Stimulated activated CD8-positive, alpha-beta memory T cell treated with anti-CD3 and anti-CD28 coated beads, Interleukin-2, amount 100 ng/mL, for 1 hour (primary cell): ENCODE data around the gene MMP24.

ENCODE experiments used
- DNase-seq, 2 donors: peaks; one replicate each; pipeline ENCODE4 v3.0.0-alpha.2; 2020; ENCODE audit warnings: low read depth in 2 of 2

The MMP24 gene

DNA sequence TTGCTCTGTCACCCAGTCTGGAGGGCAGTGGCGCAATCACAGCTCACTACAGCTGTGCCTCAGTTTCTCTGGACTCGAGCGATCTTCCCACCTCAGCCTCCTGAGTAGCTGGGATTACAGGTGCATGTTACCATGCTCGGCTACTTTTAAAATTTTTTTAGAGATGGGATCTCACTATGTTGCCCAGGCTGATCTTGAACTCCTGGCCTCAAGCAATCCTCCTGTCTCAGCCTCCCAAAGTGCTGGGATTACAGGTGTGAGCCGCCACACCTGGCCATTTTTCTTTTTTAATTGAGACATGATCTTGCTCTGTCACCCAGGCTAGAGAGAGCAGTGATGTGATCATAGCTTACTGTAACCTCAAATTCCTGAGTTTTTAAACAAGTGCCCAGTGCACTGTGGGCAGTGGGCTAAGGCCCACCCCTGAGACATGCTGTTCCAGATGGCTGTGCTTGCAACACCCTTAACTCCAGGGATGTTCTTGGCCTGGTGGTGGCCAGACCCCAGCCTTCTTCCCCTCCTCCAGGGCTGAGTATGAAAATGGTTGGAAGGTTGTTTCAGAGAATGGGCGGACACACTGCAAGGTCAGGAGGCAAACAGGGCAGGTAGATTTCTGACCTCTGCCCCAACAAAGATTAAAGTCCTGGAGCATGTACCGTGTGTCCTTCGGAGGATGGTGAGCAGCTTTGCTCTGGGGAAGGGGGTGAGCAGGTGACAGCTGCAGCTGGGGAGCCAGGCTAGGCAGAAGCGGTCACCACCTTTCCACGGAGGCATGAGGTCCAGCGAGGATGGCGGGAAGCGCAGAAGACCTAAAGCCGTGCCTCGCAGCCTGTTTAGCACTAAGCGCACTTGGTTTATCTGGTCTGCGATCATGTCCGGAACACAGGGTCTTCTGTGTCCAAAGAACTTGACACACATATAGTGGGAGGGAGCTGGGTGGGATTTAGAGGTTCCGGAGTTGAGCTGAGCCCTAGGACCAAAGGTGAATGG, 67.1 kb downstream of the MMP24 start:
- DNase-seq, result no peak

DNA sequence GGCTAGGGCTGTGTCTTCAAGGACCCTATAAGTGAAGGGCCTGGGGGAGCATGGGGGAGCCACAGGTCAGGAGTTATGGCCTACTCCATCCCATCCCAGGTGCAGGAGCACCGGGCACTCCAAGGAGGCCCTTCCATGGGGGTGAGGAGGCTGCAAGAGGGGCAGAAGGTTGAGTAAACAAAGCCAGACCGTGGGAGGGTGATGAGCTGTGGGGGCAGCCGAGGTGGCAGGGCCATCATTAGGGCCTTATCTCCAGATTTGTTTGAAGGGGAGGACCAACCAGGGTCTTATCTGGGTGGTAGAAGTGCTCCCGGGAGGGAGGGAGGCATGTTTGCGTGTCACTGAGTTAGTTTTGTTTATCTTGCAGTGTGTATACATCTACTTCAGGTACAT, 67.8 kb downstream of the MMP24 start:
- DNase-seq, result no peak

DNA sequence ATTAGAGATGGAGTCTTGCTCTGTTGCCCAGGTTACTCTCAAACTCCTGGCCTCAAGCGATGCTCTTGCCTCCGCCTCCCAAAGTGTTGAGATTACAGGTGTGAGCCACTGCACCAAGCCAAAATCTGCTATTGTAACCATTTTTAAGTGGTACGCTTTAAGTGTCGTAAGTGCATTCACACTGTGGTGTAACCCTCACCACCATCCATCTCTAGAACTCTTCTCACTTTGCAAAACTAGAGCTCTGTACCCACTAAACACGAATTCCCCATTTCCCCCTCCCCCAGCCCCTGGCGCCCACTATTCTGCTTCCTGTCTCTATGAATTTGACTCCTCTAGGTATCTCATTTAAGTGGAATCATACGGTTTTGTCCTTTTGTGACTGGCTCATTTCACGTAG, 68.6 kb downstream of the MMP24 start:
- no peak for DNase-seq

DNA sequence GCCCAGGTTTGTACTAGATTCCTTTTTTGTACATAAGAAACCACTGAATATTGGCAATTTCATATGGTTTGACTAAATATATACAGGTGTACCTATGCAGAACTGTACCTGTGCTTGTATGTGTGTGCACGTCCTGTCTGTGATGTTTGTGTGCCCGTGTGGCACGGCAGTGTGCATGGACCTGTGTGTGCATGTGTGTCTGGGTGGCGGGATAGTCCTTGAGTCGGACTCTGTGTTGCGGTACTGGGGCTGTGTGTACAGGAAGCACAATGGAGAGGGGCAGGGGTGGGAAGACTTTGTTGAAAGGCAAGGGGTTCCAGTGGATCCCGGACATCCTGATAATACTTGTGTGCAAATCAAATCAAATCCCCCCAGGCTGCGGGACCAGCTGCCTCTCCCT, 69.2 kb downstream of the MMP24 start:
- DNase-seq, result no peak

DNA sequence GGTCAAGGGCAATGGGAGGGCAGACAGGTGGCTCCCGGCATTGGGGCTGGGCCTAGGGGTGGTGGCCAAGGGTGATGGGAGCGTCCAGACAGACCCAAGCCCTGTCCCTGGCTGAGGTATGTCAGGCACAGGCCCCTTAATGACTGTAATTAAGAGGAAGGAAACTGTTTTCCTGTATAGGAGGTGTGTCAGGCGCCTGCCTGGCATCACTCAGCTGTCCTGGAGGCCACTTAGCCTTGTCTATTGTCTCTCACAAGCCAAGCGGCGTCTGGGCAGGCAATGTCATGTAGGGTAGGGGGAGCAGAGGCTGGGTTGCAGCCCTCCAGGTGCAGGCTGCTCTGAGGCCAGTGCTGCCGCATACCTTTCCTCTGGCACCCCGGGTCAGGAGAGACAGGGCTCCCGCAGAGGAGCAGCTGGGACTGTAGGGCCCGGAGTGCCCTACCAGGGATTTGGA, 69.6 kb downstream of the MMP24 start:
- DNase-seq, result no peak

DNA sequence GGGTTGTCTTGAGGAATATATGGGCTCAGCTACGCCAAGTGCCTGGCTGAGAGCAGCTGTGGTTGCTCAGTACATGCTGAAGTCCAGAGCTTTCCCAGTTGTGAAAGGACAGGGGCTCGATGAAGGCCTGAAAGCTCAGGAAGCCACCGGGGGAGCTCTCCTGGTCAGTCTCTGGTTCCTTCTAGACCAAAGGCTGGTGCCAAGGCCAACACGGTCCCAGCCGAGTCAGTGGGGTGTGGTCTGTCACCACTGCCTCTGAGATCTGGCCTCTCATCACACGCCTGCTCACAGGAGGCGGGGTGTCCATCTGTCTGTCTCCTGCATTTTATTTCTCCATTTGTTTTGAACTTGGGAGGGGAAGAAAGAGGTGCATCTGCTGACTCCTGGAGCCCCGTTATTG, 70.7 kb downstream of the MMP24 start:
- DNase-seq, result no peak

DNA sequence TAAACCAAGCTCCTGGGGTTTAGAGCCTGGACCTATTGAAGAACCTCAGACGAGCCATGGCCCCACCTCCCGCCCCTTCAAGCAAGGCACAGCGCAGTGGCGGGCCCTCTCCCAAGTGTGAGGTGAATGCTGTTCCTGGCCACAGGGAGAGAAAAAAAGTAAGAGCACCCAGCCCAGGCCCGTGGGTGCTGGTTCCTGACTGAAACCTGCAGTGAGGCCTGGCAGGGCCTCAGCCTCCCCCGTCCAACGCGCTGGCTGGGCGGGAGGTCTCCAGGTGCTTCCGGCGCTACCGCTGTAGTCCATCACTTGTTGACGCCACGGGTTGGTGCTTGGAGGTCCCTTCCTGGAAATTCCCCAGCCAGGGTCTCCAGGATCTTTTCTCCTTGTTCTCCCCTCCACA, 71.2 kb downstream of the MMP24 start:
- no peak for DNase-seq

DNA sequence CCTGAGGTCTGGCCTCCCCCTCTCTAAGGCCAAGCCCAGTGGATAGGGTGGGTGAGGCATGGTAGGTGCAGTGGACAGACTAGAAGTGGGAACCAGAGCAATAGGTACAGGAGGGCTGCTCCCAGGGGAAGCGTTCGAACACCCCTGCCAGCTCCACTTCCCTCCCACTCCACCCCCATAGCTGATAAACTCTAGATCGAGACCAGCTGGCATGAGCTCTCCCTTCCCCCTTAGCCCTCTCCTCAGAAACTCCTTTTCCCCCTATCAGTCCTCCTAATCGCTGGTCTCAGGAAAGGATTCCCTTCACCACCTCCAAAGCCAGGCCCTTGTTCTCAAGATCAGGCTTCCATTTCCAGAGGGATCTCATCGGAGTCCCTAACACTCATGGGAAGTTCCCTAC, 71.8 kb downstream of the MMP24 start:
- no peak for DNase-seq

DNA sequence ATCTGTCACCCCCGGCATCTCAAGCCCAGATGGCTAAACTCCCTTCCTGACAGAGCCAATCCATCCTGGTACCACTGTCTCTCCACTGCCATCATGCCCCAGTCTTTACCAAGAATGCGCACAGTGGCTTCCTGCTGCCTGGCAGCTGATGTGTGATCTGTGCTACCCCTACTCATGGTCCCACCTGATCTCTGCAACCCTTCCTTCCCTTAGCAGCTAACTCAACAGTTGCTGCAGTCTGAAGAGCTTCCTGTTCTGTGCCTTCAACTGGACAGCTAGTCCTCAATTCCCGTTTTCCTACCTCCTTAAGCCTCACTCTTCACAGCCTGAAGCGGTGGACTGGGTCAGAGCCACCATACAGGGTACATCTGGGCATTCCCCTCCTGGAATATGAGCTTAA, 73.3 kb downstream of the MMP24 start:
- no peak for DNase-seq

DNA sequence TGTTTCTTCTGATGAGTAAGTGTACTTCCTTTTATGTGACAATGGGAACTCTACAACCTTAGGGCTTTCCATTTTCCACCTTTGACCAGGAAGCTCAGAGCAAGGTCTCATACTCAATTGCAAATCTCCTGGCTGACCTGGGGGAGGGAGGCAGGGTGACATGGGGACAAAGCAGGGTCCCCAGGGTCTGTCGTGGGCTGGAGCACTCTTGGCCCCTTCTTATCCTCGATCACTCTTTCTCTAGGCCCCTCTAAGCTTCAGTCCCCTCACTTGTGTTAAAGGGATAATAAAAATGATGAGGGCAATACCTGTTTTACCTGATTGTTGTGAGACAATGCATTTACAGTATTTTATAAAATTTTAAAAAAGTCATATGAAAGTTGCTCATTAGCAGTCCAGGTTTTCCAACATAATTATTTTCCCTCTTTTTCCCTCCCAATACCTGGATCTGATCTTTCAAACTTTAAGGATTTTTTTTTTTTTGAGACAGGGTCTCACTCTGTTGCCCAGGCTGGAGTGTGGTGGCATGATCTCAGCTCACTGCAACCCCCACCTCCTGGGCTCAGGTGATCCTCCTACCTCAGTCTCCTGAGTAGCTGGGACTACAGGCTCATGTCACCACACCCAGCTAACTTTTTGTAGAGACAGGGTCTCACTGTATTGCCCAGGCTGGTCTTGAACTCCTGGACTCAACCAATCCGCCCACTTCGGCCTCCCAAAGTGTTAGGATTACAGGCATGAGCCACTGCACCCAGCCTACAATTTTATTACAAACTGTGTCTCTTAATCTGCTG, 74.2 kb downstream of the MMP24 start:
- no peak for DNase-seq

DNA sequence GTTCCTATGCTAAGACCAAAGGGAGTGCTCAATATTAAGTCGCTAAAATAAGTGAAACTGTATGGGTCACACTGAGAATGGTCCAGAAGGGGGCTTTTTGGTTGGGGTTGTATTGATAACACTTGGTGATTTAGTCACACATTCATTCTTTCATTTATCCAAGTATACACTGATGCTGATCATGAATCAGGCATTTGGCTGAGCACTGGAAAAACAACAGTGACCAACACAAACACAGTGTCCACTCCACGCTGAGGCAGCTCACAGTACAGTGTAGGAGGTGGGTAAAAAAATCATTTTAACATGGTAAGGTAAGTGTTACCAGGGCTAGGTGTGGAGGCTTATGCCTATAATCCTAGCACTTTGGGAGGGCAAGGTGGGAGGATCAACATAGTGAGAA, 74.9 kb downstream of the MMP24 start:
- no peak for DNase-seq

DNA sequence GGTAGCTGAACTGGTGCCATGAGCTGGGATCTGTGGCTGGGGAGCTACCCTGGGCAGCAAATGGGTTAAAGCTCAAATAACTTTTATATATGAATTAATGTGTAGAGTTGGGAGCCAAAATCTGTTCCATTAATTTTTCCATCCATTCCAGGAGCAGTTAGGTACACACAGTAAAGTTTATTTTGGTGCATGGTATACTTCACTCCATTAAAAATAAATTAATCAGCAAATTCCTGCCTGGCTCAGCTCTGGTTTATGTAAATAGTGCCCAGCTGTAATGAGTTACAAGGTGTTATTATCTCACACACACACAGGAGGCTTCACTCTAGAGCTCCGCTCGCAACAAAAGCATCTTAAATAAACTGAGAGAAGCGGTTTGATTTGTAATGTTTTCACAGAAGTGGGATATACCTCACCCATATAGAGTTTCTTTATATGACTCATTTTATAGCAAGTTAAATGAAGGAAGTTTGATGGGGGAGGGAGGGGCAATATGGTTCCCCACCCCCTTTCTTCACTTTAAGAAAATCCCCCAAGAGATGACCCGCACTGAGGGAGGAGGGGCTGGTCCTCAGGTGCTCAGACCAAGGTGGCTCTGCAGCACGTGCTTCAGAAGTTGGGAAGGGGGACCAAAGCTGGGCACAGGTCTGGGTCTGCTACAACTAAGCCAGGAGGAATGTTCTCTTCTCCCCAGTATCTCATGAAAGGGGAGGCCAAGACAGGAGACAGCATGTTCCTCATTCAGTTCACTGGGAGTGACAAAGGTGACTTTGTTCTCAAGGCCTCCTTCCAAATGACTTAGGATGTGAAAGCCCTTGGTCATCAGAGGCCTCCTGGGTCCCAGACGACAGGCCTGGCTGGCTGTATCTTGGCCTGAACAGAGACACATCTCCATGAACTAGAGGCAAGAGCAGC, 76.2 kb downstream of the MMP24 start:
- DNase-seq, result no peak

DNA sequence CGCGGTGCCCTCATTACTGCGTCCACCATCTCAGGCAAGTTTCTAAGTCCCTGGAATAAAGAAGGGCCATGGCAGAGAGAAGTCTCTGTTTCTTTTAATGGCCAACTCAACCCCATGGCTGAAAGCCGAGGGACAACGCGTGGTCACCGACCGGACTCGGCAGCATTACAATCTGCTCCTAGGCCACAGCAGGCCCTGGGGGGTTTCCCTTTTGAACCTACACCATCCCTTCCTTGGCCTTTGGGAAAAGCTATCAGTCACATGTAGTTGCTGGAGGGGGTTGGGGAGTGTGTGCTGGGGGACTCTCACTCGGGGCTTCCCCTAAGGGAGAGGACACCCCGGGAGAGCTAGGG, 76.9 kb downstream of the MMP24 start:
- DNase-seq, result no peak

DNA sequence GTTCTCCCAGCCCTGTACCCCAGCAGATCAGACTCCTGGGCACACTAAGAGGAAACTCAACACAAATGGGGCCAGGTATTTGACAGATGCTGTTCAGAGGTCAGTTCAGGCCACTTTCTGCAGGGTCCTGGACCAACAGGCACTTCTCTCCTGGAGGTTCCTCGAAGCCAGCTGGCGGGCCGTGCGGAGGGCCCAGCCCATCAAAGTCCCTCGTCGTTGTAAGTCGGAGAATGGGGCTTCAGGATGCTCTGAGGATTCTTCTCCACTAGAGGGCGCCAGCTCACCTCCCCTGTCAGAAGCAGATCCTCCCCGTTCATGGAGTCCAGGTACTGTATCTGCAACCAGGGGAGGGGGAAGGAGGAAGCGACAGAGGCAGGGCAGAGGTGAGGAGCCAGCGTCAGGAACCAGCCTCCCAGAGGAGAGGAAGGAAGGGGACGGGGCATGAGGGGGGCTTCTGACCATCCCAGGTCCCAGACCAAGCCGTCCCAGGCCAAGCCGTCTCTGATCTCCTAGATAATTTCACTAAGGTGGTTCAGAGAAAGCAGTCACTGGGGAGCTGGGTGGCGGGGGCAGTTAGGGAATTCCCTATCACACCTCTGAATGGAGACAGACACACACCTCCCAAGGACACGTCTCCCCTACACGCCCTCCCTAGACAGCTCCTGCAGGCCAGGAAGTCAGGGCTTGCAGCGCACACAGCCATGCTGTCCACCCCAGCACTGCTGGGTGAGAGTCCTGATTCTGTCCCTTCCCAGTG, 77.4 kb downstream of the MMP24 start:
- DNase-seq, result peak; percentile 68 to 73

DNA sequence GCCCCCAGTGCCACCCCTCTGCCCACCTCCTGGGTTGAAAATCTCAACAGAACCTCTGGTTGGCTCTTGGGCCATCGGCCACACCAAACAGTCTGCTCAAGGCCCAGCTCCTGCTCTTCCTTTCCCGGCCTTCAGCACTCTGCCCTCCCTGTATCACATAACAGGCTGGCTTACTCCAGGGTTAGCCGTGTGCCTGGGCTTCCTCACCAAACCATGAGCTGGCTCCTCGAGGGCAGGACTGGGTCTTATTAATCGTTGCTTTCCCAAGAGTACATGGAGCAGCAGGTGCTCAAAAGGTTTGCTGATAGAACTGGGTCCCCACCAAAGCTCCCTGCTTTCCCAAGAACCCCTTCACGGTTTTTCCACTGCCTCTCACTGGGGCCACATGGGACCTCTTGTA, 78.5 kb downstream of the MMP24 start:
- DNase-seq, result no peak

DNA sequence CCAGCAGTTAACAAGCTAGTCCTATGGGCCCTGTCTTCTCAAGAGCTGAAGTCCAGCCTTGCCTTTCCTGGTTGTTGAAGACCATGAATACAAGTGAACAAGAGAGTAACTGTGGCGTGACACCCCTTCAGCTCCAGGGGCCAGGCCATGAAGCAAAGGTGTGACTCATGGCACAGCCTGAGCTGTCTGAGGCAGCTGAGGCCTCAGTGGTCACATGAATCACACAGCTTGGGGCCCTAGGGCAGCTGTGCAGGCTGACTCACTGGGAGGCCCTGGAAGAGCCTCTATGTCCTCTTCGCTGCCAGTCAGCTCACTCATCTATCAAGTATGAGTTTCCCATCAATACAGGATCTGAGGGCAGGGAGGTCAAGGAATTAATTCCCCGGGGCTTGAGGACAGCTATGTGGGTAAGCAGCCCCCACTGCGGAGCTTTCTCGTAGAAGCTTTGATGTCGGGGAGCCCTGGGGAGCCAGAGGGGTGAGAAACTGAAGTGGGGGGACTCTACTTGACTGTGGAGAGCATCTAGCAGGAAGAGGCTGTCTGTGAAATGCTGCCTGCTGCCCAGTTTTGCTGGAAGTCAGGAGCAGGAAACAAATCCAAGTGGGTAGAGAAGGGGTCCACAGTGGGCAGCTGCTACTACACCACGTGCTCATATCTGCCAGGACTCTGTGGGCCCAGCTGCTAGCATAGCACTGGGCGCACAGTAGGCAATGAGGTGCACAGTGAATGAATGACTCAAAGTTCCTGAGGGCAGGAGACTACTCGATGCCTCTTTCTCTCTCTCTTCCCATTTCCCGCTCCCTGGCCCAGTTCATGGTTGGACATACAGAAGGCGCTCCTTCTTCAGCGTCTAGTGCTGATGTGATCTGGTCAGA, 79.4 kb downstream of the MMP24 start:
- peak in 1 of 2 donors; percentile 23 for DNase-seq

DNA sequence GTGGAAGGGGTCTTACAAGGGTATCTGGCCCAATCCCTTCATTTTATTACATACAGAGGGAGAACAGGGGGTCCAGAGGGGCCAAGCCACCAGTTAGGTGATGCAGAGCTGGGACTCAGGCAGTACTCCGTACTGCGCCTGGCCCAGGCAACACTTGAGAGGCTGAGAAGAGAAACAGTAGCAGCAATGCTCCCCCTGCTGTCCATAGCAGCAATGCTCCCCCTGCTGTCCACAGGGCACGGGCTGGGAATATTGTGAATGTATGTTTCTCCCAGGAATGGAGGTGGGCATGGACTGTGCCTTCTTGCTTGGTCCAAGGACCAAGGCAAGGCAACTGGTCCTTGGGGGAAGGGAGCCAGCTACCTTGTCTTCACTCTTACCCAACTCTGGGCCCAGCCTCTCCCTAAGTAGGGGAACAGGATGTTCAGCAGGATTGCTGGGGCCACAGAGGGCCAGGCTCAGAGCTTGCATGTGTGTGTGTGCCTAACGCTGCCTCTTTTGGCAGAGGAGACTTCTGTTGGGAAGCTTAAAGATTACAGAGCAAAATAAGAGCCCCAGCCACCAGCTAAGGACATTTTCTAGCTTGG, 80.5 kb downstream of the MMP24 start:
- DNase-seq, result no peak

DNA sequence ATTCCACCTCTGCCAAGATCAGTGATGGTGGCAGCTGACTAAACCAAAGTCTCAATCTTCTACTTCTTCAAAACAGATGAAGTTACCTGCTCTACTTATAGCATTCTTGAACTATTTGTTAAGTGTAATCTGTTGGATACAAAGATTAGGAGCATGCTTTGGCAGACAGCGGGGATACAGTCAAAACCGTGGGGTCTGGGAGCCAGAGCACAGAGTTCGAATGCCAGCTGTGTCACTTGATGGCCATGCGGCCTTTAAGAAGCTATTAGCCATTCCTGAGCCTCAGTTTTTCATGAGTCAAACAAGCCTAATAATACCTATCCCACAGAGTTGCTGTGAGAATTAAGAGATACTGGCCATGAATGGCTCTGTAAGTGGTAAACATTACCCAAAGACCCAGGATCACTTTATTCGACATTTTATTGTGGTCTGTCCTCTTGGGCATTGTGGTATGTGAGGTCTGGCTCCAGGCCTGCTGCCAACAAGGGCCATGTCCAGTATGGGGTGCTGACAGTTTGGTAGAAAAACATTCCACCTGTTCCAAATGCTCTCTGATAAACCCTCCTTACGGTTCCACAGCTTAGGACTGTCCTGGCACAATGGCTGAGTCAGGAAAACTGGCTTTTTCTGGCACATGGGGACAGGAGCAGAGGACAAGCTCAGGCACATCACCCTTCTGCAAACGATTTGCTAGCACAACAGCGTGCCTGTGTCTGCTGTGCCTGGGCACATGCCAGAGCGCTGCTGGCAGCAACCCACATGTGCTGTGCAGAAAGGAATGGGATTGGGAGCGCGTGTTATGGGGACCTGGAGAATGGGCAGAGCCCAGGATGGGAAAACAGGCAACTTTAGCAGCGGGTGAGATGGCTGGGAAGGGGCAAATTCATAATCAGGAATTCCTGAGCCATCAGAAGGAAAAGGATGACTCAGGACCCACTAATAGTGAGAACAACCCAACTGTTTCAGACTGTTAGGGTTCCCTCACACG, 81.5 kb downstream of the MMP24 start:
- no peak for DNase-seq

DNA sequence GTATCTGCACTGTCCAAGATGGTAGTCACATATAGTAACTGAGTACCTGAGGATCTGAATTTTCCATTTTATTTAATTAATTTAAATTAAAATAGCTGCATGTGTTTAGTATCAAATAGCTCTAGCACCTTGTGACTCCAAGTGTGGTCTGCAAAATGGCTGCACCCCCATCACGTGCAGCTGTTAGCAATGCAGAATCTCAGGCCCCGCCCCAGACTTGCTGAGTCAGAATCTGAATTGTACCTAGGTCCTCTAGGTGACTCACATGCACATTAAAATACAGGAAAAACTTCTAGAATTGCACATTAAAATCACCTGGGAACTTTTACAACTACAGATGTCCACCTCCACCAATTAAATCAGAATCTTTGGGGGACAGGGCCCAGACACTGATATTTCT, 84.9 kb downstream of the MMP24 start:
- no peak for DNase-seq
